Keratinocyte (primary cell): ENCODE measurements around the gene MPP1. TPM values are rescaled to one million over a fixed set of nuclear protein-coding genes. Genes with fewer than 3 reads are reported as not detected.

Experiments used
- DNase-seq: peaks from one replicate; pipeline ENCODE4 v3.0.0-alpha.2; 2011; ENCODE audit warnings: low read depth, missing footprints, low spot score
- FAIRE-seq: peaks from 2 replicates; lab custom pipeline; 2011; peaks lifted over from hg19 to GRCh38; lab: Jason Lieb, UNC
- H2AFZ ChIP-seq: 2 replicates; pipeline ENCODE4 v1.6.0; 2012; ENCODE audit warnings: low read length, control low read depth, inconsistent platforms; ENCODE audit not compliant: control insufficient read depth
- H3K27ac ChIP-seq: 2 replicates; pipeline ENCODE4 v1.5.1; 2011; ENCODE audit warnings: low read length; ENCODE audit not compliant: control insufficient read depth, insufficient read depth
- H3K27me3 ChIP-seq: 3 replicates; pipeline ENCODE4 v1.6.0; 2011; ENCODE audit warnings: low read length; ENCODE audit not compliant: control insufficient read depth, insufficient read depth; ENCODE audit errors: extremely low read depth
- H3K36me3 ChIP-seq, 2 experiments: 2 replicates in 1 of 2; 3 replicates in 1 of 2; pipeline ENCODE4 v1.5.1; 2011; ENCODE audit warnings: low read length in 2 of 2, mild to moderate bottlenecking in 1 of 2; ENCODE audit not compliant: control insufficient read depth in 2 of 2, insufficient read depth in 2 of 2; ENCODE audit errors: extremely low read depth in 1 of 2
- H3K4me1 ChIP-seq: 3 replicates; pipeline ENCODE4 v1.5.1; 2011; ENCODE audit warnings: low read length; ENCODE audit not compliant: control insufficient read depth, insufficient read depth; ENCODE audit errors: extremely low read depth
- H3K4me2 ChIP-seq: 3 replicates; pipeline ENCODE4 v1.6.0; 2011; ENCODE audit warnings: low read depth, low read length; ENCODE audit not compliant: control insufficient read depth, insufficient read depth; ENCODE audit errors: extremely low read depth
- H3K4me3 ChIP-seq, 3 experiments: fragments of 200-600 bp in 1 of 3; sonication (generic) in 1 of 3; 2 replicates in 2 of 3; 3 replicates in 1 of 3; pipeline ENCODE4 v1.5.1; 2011 to 2016; ENCODE audit warnings: low read length in 3 of 3, mild to moderate bottlenecking in 3 of 3, control low read depth in 2 of 3, inconsistent platforms in 1 of 3, low read depth in 1 of 3, mixed read lengths in 1 of 3, mixed run types in 1 of 3, moderate library complexity in 1 of 3; ENCODE audit not compliant: control insufficient read depth in 2 of 3, insufficient read depth in 2 of 3; ENCODE audit errors: extremely low read depth in 1 of 3
- H3K79me2 ChIP-seq: 2 replicates; pipeline ENCODE4 v1.6.0; 2012; ENCODE audit warnings: low read length; ENCODE audit not compliant: control insufficient read depth, insufficient read depth
- H3K9ac ChIP-seq: 3 replicates; pipeline ENCODE4 v1.6.0; 2011; ENCODE audit warnings: low read length; ENCODE audit not compliant: control insufficient read depth, insufficient read depth; ENCODE audit errors: extremely low read depth
- H3K9me1 ChIP-seq: 3 replicates; pipeline ENCODE4 v1.6.0; 2011; ENCODE audit warnings: low read length; ENCODE audit not compliant: control insufficient read depth, insufficient read depth; ENCODE audit errors: extremely low read depth
- H3K9me3 ChIP-seq: 2 replicates; pipeline ENCODE4 v1.5.1; 2012; ENCODE audit warnings: low read depth, low read length; ENCODE audit not compliant: control insufficient read depth
- H4K20me1 ChIP-seq: 3 replicates; pipeline ENCODE4 v1.6.0; 2011; ENCODE audit warnings: low read length; ENCODE audit not compliant: control insufficient read depth, insufficient read depth; ENCODE audit errors: extremely low read depth
- CTCF ChIP-seq, 3 experiments: IDR thresholded peaks in 1 of 3; conservative IDR thresholded peaks in 1 of 3; optimal IDR thresholded peaks in 1 of 3; 2 replicates in 2 of 3; 3 replicates in 1 of 3; pipeline versions ENCODE3 to v1.5.1; 2011; ENCODE audit warnings: low read length in 3 of 3, mild to moderate bottlenecking in 3 of 3, moderate library complexity in 2 of 3, control low read depth in 1 of 3, inconsistent platforms in 1 of 3; ENCODE audit not compliant: insufficient read depth in 2 of 3; ENCODE audit errors: extremely low read depth in 1 of 3
- EZH2 ChIP-seq: IDR thresholded peaks from one replicate; pipeline ENCODE4 v1.6.1; 2012; ENCODE audit warnings: inconsistent platforms, mild to moderate bottlenecking, low read length, moderate library complexity
- dilution Hi-C: fragments of 300-500 bp; cut with MboI; formaldehyde crosslinking; loops from one replicate; pipeline ENCODE4 v1.7.0; 2020; ENCODE audit warnings: low sequenced_read_pairs; ENCODE audit not compliant: extremely low pct_ligation_motif_present
- polyA plus RNA-seq, 5 experiments: library from polyadenylated mRNA; depleted of rRNA in 3 of 5; stranded (reverse) in 3 of 5; stranded (forward) in 1 of 5; unstranded in 1 of 5; fragments of >200 nt; gene quantifications; 1 replicate in 1 of 5; 2 replicates in 3 of 5; 3 replicates in 1 of 5; pipeline versions ENCODE4 v1.2.1 to v1.2.3, GENCODE V29; 2011 to 2012; ENCODE audit warnings: missing spikeins in 2 of 5, low read depth in 1 of 5, low replicate concordance in 1 of 5

The MPP1 gene
- polyA plus RNA-seq, 1 donor (not counting 4 experiments of a cell fraction or from before 2014, with no cell fraction given) = 4.9 TPM

- Histone ChIP-seq H3K9me1 (no peaks in the 10 kb centered on the region), H4K20me1 (peaks cover 3% of the 10 kb centered on the region), H3K9ac (no peak overlapping the region), H3K27ac (no peak overlapping the region), H3K4me2 (no peak overlapping the region), H3K9me3 (no peaks in the 10 kb centered on the region), H3K4me3 (no peak overlapping the region), H2AFZ (no peak overlapping the region), H3K4me1 (no peaks in the 10 kb centered on the region), H3K79me2 (no peaks in the 10 kb centered on the region), H3K36me3 (peaks cover 12 to 17% of the 10 kb centered on the region in 2 experiments), H3K27me3 (no peaks in the 10 kb centered on the region)
- no peak for TF ChIP-seq EZH2
- no peak for TF ChIP-seq CTCF (optimal IDR thresholded peaks at IDR 0.05 in 1 of 3, IDR thresholded peaks at IDR 0.05 in 1 of 3, conservative IDR thresholded peaks at IDR 0.05 in 1 of 3; ENCODE audit: extremely low read depth in 1 of 3, insufficient read depth in 2 of 3, low read length in 3 of 3)
- dilution Hi-C loops = no loop called here
- DNase-seq (no peak), FAIRE-seq (no peak)
Observed at GRCh38 chrX:154779261-154779660, 26.0 kb downstream of the MPP1 start.

GRCh38 chrX:154776753-154777152, 28.5 kb downstream of the MPP1 start:
- H3K36me3 ChIP-seq = peaks cover 16 to 17% of the 10 kb centered on the region in 2 experiments
- no peaks in the 10 kb centered on the region for H3K9me1 ChIP-seq

More at GRCh38 chrX:154776753-154777152, 28.5 kb downstream of the MPP1 start:
- dilution Hi-C loops = no loop called here
- no peaks in the 10 kb centered on the region for H3K4me1 ChIP-seq
- TF ChIP-seq EZH2 (no peak), CTCF (optimal IDR thresholded peaks at IDR 0.05 in 1 of 3, IDR thresholded peaks at IDR 0.05 in 1 of 3, conservative IDR thresholded peaks at IDR 0.05 in 1 of 3; ENCODE audit: extremely low read depth in 1 of 3, insufficient read depth in 2 of 3, low read length in 3 of 3) (no peak)
- H3K79me2 ChIP-seq = no peaks in the 10 kb centered on the region
- no peak overlapping the region for H3K27ac ChIP-seq
- FAIRE-seq (no peak), DNase-seq (no peak)
- H2AFZ ChIP-seq = no peak overlapping the region
- H3K4me2 ChIP-seq = no peak overlapping the region
- no peak overlapping the region for H3K9ac ChIP-seq
- no peaks in the 10 kb centered on the region for H3K9me3 ChIP-seq
- no peaks in the 10 kb centered on the region for H3K27me3 ChIP-seq
- no peak overlapping the region for H3K4me3 ChIP-seq
- H4K20me1 ChIP-seq = peaks cover 3% of the 10 kb centered on the region
